ENCODE measurements around the gene FAM78A. TPM values are rescaled to one million over a fixed set of nuclear protein-coding genes. Genes with fewer than 3 reads are reported as not detected.

The FAM78A gene
- total RNA-seq, 1 experiment from 2014 or later = 3.4 TPM

DNA sequence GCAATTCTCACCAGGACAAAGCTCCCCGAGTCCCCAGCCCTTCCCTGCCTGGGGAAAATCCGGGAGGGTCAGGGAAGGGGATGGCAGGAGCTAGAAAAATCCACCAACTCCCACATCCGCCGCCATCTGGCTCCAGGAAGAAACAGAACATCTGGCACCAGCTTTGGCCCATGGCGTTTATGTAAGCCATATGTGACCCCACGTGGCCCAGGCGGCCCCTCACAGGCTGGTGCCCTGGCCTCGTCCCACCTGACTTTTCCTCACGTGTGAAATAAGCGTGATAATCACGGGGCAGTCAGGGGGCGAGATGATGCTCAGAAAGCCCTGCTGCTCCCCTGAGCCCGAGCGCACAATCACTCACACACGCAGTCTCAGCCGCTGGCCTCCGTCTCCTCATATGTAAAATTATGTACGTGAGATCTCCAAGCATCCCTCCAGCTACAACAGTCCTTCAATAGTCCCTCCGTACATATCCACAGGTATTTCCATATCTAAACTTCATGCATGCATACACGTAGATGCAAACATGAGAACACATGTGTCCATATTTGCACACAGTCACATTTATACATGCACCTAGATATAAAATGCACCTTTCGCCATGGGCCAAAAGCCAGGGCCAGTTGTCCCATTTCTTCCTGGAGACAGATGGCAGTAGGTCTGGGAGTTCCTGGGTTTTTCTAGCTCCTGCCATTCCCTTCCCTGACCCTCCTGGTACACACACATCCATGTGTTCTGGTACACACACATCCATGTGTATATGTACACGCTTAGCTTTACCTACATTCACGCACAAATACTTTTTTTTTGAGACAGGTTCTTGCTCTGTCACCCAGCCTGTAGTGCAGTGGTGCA is 42.1 kb upstream of the FAM78A start:
- ATAC-seq = no peak
- Histone ChIP-seq H4K20me1 (ENCODE audit: insufficient read depth) (no peaks in the 10 kb centered on the region), H3K9me3 (ENCODE audit: control insufficient read depth in 1 of 2, insufficient read depth in 1 of 2, low read depth in 1 of 2, low read length in 2 of 2) (no peaks in the 10 kb centered on the region), H3K36me3 (ENCODE audit: control insufficient read depth in 1 of 2, insufficient read depth in 2 of 2, low read length in 2 of 2) (no peaks in the 10 kb centered on the region), H3K27ac (ENCODE audit: low read depth, low read length) (no peak overlapping the region), H3K79me2 (ENCODE audit: insufficient read depth, low read length) (no peaks in the 10 kb centered on the region), H3K4me2 (ENCODE audit: low read length) (no peak overlapping the region), H3K27me3 (ENCODE audit: insufficient read depth, low read length) (no peaks in the 10 kb centered on the region), H3K9ac (ENCODE audit: low read length) (no peak overlapping the region), H3K4me3 (replicated peaks in 1 of 2; ENCODE audit: low read depth in 1 of 2, low read length in 2 of 2) (no peak overlapping the region), H3K4me1 (ENCODE audit: control insufficient read depth in 1 of 2, insufficient read depth in 2 of 2, low read length in 2 of 2) (no peaks in the 10 kb centered on the region), H3K9me2 (ENCODE audit: insufficient read depth) (no peaks in the 10 kb centered on the region), H2AFZ (ENCODE audit: low read depth, low read length, poor library complexity, severe bottlenecking) (no peak overlapping the region)
- intact Hi-C loops (cut with micrococcal nuclease) = no loop called here
- POLR2A ChIA-PET = no interaction called here
- no peak for TF ChIP-seq CEBPB (IDR thresholded peaks at IDR 0.05; ENCODE audit: low read depth)
- BruUV-seq (replicated peaks) = no TSS peak
- DNase-seq (ENCODE audit: low read depth, low spot score) = no peak
- RAD21 ChIA-PET (ENCODE audit: low non-redundant PET in 1 of 2, low total read pairs in 2 of 2, uncharacterized antibody in 2 of 2, unreplicated experiment in 2 of 2) = no interaction called here
- CTCF ChIA-PET = no interaction called here

DNA sequence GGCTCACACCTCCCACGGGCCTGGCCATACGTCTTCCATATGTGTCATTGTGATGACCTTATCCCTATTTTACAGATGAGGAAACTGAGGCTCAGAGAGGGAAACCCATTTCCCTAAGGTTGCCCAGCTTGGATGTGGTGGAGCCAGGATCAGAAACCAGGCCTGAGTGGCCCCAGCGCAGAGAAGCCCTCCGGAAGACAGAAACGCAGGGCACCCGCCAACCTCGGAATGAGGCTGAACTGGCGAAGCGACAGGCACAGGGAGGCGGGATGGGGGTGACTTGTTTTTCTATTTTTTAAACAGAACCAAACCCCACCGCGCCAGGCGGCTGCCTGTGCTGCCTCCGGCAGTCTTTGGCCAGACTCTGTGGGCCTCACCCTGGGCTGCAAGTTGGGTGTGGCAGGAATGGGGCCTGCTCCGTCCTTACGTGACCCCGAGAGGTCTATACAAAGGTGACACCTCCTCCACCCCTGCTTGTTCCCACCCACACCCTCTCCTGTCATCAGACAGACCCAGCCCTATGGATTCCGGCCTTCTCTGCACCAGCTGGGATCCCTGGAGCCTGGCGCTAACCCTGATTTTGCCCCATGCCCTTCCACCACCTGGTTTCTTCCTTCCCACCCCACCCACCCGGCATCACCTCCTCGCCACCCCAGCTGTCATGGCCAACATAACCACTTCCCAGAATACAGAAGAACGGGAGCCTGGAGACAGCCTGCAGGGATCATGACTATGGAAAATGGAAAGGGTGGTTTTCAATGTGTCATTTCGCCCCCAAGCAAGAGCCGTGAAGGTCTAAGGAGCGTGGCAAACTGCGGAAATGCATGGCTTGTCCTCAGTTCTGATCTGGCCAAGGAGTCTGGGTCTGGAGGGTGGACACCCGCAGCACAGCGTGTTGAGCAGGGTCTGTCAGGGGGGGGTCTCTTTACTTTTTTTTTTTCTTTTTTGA is 36.8 kb upstream of the FAM78A start:
- no peaks in the 10 kb centered on the region for H4K20me1 ChIP-seq (ENCODE audit: insufficient read depth)
- DNase-seq (ENCODE audit: low read depth, low spot score) (no peak), ATAC-seq (no peak)
- BruUV-seq (replicated peaks) = no TSS peak
- H3K4me3 ChIP-seq (replicated peaks in 1 of 2; ENCODE audit: low read depth in 1 of 2, low read length in 2 of 2) = no peak overlapping the region
- H3K9me3 ChIP-seq (ENCODE audit: control insufficient read depth in 1 of 2, insufficient read depth in 1 of 2, low read depth in 1 of 2, low read length in 2 of 2) = no peaks in the 10 kb centered on the region
- H3K79me2 ChIP-seq (ENCODE audit: insufficient read depth, low read length) = no peaks in the 10 kb centered on the region
- H2AFZ ChIP-seq (ENCODE audit: low read depth, low read length, poor library complexity, severe bottlenecking) = no peak overlapping the region
- intact Hi-C loops (cut with micrococcal nuclease) = no loop called here
- H3K36me3 ChIP-seq (ENCODE audit: control insufficient read depth in 1 of 2, insufficient read depth in 2 of 2, low read length in 2 of 2) = no peaks in the 10 kb centered on the region
- no peak overlapping the region for H3K9ac ChIP-seq (ENCODE audit: low read length)
- H3K9me2 ChIP-seq (ENCODE audit: insufficient read depth) = no peaks in the 10 kb centered on the region
- ChIA-PET RAD21 (ENCODE audit: low non-redundant PET in 1 of 2, low total read pairs in 2 of 2, uncharacterized antibody in 2 of 2, unreplicated experiment in 2 of 2) (no interaction called here), POLR2A (no interaction called here), CTCF (no interaction called here)
- no peak overlapping the region for H3K4me2 ChIP-seq (ENCODE audit: low read length)
- H3K27ac ChIP-seq (ENCODE audit: low read depth, low read length) = no peak overlapping the region
- H3K27me3 ChIP-seq (ENCODE audit: insufficient read depth, low read length) = no peaks in the 10 kb centered on the region
- H3K4me1 ChIP-seq (ENCODE audit: control insufficient read depth in 1 of 2, insufficient read depth in 2 of 2, low read length in 2 of 2) = no peaks in the 10 kb centered on the region
- TF ChIP-seq, protein P1, sequence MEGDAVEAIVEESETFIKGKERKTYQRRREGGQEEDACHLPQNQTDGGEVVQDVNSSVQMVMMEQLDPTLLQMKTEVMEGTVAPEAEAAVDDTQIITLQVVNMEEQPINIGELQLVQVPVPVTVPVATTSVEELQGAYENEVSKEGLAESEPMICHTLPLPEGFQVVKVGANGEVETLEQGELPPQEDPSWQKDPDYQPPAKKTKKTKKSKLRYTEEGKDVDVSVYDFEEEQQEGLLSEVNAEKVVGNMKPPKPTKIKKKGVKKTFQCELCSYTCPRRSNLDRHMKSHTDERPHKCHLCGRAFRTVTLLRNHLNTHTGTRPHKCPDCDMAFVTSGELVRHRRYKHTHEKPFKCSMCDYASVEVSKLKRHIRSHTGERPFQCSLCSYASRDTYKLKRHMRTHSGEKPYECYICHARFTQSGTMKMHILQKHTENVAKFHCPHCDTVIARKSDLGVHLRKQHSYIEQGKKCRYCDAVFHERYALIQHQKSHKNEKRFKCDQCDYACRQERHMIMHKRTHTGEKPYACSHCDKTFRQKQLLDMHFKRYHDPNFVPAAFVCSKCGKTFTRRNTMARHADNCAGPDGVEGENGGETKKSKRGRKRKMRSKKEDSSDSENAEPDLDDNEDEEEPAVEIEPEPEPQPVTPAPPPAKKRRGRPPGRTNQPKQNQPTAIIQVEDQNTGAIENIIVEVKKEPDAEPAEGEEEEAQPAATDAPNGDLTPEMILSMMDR (IDR thresholded peaks at IDR 0.05 in 2 of 3, conservative IDR thresholded peaks at IDR 0.05 in 1 of 3; ENCODE audit: borderline replicate concordance in 1 of 3, insufficient read depth in 1 of 3, low read depth in 2 of 3, low read length in 2 of 3) = no peak
- TF ChIP-seq TCF7L2 (IDR thresholded peaks at IDR 0.05; ENCODE audit: borderline replicate concordance, extremely low read depth, insufficient read depth, insufficient read length) (no peak), CEBPB (IDR thresholded peaks at IDR 0.05; ENCODE audit: low read depth) (no peak), SP1 (IDR thresholded peaks at IDR 0.05; ENCODE audit: low read depth) (no peak), POLR2AphosphoS5 (IDR thresholded peaks at IDR 0.05; ENCODE audit: low read depth, low read length) (no peak), ZFX (IDR thresholded peaks at IDR 0.05) (no peak), POLR2A (IDR thresholded peaks at IDR 0.05; ENCODE audit: borderline replicate concordance, extremely low read depth, insufficient read depth, insufficient read length) (no peak), ELF1 (IDR thresholded peaks at IDR 0.05; ENCODE audit: borderline replicate concordance, low read depth) (no peak), EZH2 (IDR thresholded peaks at IDR 0.05) (no peak), SIN3A (IDR thresholded peaks at IDR 0.05; ENCODE audit: low read depth) (no peak), FOSL1 (IDR thresholded peaks at IDR 0.05; ENCODE audit: low read depth) (no peak), EGR1 (IDR thresholded peaks at IDR 0.05; ENCODE audit: low read depth) (no peak), RAD21 (IDR thresholded peaks at IDR 0.05; ENCODE audit: low read depth) (no peak), ZNF274 (IDR thresholded peaks at IDR 0.05; ENCODE audit: low read depth, low read length) (no peak)
- TF ChIP-seq, protein P2, sequence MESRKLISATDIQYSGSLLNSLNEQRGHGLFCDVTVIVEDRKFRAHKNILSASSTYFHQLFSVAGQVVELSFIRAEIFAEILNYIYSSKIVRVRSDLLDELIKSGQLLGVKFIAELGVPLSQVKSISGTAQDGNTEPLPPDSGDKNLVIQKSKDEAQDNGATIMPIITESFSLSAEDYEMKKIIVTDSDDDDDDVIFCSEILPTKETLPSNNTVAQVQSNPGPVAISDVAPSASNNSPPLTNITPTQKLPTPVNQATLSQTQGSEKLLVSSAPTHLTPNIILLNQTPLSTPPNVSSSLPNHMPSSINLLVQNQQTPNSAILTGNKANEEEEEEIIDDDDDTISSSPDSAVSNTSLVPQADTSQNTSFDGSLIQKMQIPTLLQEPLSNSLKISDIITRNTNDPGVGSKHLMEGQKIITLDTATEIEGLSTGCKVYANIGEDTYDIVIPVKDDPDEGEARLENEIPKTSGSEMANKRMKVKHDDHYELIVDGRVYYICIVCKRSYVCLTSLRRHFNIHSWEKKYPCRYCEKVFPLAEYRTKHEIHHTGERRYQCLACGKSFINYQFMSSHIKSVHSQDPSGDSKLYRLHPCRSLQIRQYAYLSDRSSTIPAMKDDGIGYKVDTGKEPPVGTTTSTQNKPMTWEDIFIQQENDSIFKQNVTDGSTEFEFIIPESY (IDR thresholded peaks at IDR 0.05; ENCODE audit: extremely low read depth, insufficient replicate concordance, low read length) = no peak

All from HCT116 (cell line).